ENCODE results near the gene MAP4K2. TPM values are rescaled to one million over a fixed set of nuclear protein-coding genes. Genes with fewer than 3 reads are reported as not detected.

MAP4K2 gene
- total RNA-seq, 1 donor from 2014 or later = 70.2 TPM

Other genes starting within 250 kb of the MAP4K2 start
- gene SLC22A11, start 247.3 kb downstream of the MAP4K2 start, total RNA-seq = not detected in 2 replicates
- gene SLC22A12, start 212.0 kb downstream of the MAP4K2 start, total RNA-seq = not detected in 2 replicates
- 0.17 and 0.23 TPM in 2 replicates for gene NRXN2, start 80.0 kb downstream of the MAP4K2 start, total RNA-seq
- 15.8 and 19.5 TPM in 2 replicates for gene RASGRP2, start 59.1 kb downstream of the MAP4K2 start, total RNA-seq
- 2.7 and 4.8 TPM in 2 replicates for gene PYGM, start 43.2 kb downstream of the MAP4K2 start, total RNA-seq
- 518 and 538 TPM in 2 replicates for gene SF1, start 24.7 kb downstream of the MAP4K2 start, total RNA-seq
- 39.6 and 43.8 TPM in 2 replicates for gene MEN1, start 7.3 kb upstream of the MAP4K2 start, total RNA-seq
- gene CDC42BPG, start 41.4 kb upstream of the MAP4K2 start, total RNA-seq = 0.29 and 0.44 TPM in 2 replicates
- 88.0 and 96.9 TPM in 2 replicates for gene EHD1, start 75.4 kb upstream of the MAP4K2 start, total RNA-seq
- gene ATG2A, start 114.0 kb upstream of the MAP4K2 start, total RNA-seq = 24.6 and 24.9 TPM in 2 replicates
- gene PPP2R5B, start 121.5 kb upstream of the MAP4K2 start, total RNA-seq = 7.3 and 14.0 TPM in 2 replicates
- gene GPHA2, start 132.7 kb upstream of the MAP4K2 start, total RNA-seq = not detected in 2 replicates
- not detected in 2 replicates for gene MAJIN, start 168.9 kb upstream of the MAP4K2 start, total RNA-seq
- gene BATF2, start 193.8 kb upstream of the MAP4K2 start, total RNA-seq = not detected in 2 replicates
- 67.3 and 71.2 TPM in 2 replicates for gene ARL2, start 210.9 kb upstream of the MAP4K2 start, total RNA-seq
- gene SNX15, start 224.2 kb upstream of the MAP4K2 start, total RNA-seq = 19.9 and 30.9 TPM in 2 replicates
- gene SAC3D1, start 238.0 kb upstream of the MAP4K2 start, total RNA-seq = 17.4 and 17.7 TPM in 2 replicates